IMR-90 (cell line): Measurements from ENCODE around the gene ASTN2. TPM values are rescaled to one million over a fixed set of nuclear protein-coding genes. Genes with fewer than 3 reads are reported as not detected.

Experiments used
- ATAC-seq: fragments of 200-7000 bp; cut with Tn5 transposase; 2 replicates; pipeline ENCODE4 v1.9.1; 2020; ENCODE audit warnings: low read depth, mild to moderate bottlenecking, moderate library complexity
- BruUV-seq: library from RNA; stranded (reverse); fragments of 400-500 nt; replicated peaks from 2 replicates; lab custom pipeline; 2021; lab: Mats Ljungman, UMichigan
- CTCF ChIA-PET: fragments of 300-600 bp; formaldehyde crosslinking; extraction: SDS; loops from one replicate; lab custom pipeline; 2021; ENCODE audit warnings: antibody characterized with exemption; lab: Yijun Ruan, JAX
- POLR2A ChIA-PET: fragments of 300-600 bp; sonication (Branson Sonifier 250); formaldehyde crosslinking; loops from one replicate; lab custom pipeline; 2022; ENCODE audit warnings: antibody characterized with exemption; ENCODE audit not compliant: unreplicated experiment; lab: Charles Lee
- DNase-seq: peaks from one replicate; pipeline ENCODE4 v3.0.0; 2013
- H2AFZ ChIP-seq: replicated peaks from 2 replicates; pipeline ENCODE3; 2013; ENCODE audit warnings: low read length, mild to moderate bottlenecking; ENCODE audit not compliant: poor library complexity
- H2AK5ac ChIP-seq: 2 replicates; pipeline ENCODE4 v1.6.1; 2013; ENCODE audit warnings: low read depth, low read length, inconsistent platforms
- H2AK9ac ChIP-seq: replicated peaks from 2 replicates; pipeline ENCODE3; 2013; ENCODE audit warnings: mild to moderate bottlenecking, low read depth, low read length, moderate library complexity; ENCODE audit not compliant: poor library complexity
- H2BK120ac ChIP-seq: 2 replicates; pipeline ENCODE4 v1.6.1; 2013; ENCODE audit warnings: low read depth, low read length, inconsistent platforms
- H2BK15ac ChIP-seq: 3 replicates; pipeline ENCODE4 v1.6.1; 2013; ENCODE audit warnings: low read depth, low read length, inconsistent platforms
- H2BK20ac ChIP-seq: 2 replicates; pipeline ENCODE4 v1.6.1; 2013; ENCODE audit warnings: low read depth, mild to moderate bottlenecking, inconsistent platforms, low read length, moderate library complexity
- H2BK5ac ChIP-seq: 2 replicates; pipeline ENCODE4 v1.6.1; 2013; ENCODE audit warnings: mild to moderate bottlenecking, low read depth, low read length, inconsistent platforms; ENCODE audit not compliant: poor library complexity, severe bottlenecking
- H3K14ac ChIP-seq: replicated peaks from 2 replicates; pipeline ENCODE4 v1.6.1; 2013; ENCODE audit warnings: low read depth, low read length, inconsistent platforms
- H3K18ac ChIP-seq: 2 replicates; pipeline ENCODE4 v1.6.1; 2013; ENCODE audit warnings: low read depth, low read length, control low read depth
- H3K23ac ChIP-seq: 2 replicates; pipeline ENCODE4 v1.6.1; 2013; ENCODE audit warnings: low read depth, low read length, inconsistent platforms
- H3K27ac ChIP-seq: 2 replicates; pipeline ENCODE4 v1.5.1; 2013; ENCODE audit warnings: mild to moderate bottlenecking, control low read depth, low read length; ENCODE audit not compliant: insufficient read depth
- H3K27me3 ChIP-seq: 2 replicates; pipeline ENCODE4 v1.6.1; 2013; ENCODE audit warnings: low read length; ENCODE audit not compliant: control insufficient read depth, insufficient read depth
- H3K36me3 ChIP-seq: 2 replicates; pipeline ENCODE4 v1.6.1; 2013; ENCODE audit warnings: low read length, mixed read lengths; ENCODE audit not compliant: control insufficient read depth, insufficient read depth
- H3K4ac ChIP-seq: 2 replicates; pipeline ENCODE4 v1.6.1; 2013; ENCODE audit warnings: low read depth, low read length, inconsistent platforms
- H3K4me1 ChIP-seq: 2 replicates; pipeline ENCODE4 v1.6.1; 2013; ENCODE audit warnings: low read length, mixed read lengths; ENCODE audit not compliant: control insufficient read depth, insufficient read depth
- H3K4me2 ChIP-seq: 2 replicates; pipeline ENCODE4 v1.6.1; 2013; ENCODE audit warnings: low read depth, mild to moderate bottlenecking, control low read depth, low read length, moderate library complexity
- H3K4me3 ChIP-seq: 2 replicates; pipeline ENCODE4 v1.5.1; 2013; ENCODE audit warnings: low read depth, mild to moderate bottlenecking, control low read depth, low read length, moderate library complexity; ENCODE audit not compliant: insufficient read depth
- H3K56ac ChIP-seq: 2 replicates; pipeline ENCODE4 v1.6.1; 2013; ENCODE audit warnings: low read length, inconsistent platforms; ENCODE audit not compliant: insufficient read depth; ENCODE audit errors: extremely low read depth
- H3K79me1 ChIP-seq, 2 experiments: 2 replicates each; pipeline ENCODE4 v1.6.1; 2013; ENCODE audit warnings: low read length in 2 of 2, inconsistent platforms in 1 of 2, low read depth in 1 of 2
- H3K9ac ChIP-seq: 2 replicates; pipeline ENCODE4 v1.6.1; 2013; ENCODE audit warnings: low read depth, low read length, control low read depth
- H3K9me1 ChIP-seq: 2 replicates; pipeline ENCODE4 v1.6.1; 2013; ENCODE audit warnings: low read length, inconsistent platforms; ENCODE audit not compliant: insufficient read depth
- H3K9me3 ChIP-seq: 2 replicates; pipeline ENCODE4 v1.6.1; 2013; ENCODE audit warnings: low read length; ENCODE audit not compliant: control insufficient read depth, insufficient read depth
- H4K20me1 ChIP-seq: 2 replicates; pipeline ENCODE4 v1.6.1; 2013; ENCODE audit warnings: low read length, inconsistent platforms; ENCODE audit not compliant: insufficient read depth
- H4K5ac ChIP-seq: 2 replicates; pipeline ENCODE4 v1.6.1; 2013; ENCODE audit warnings: mild to moderate bottlenecking, low read depth, low read length, control low read depth
- H4K8ac ChIP-seq, 2 experiments: 2 replicates each; pipeline ENCODE4 v1.6.1; 2013; ENCODE audit warnings: low read depth in 2 of 2, low read length in 2 of 2, control low read depth in 1 of 2, inconsistent platforms in 1 of 2
- H4K91ac ChIP-seq: 2 replicates; pipeline ENCODE4 v1.6.1; 2013; ENCODE audit warnings: low read depth, low read length, inconsistent platforms; ENCODE audit not compliant: insufficient read depth
- BHLHE40 ChIP-seq: fragments of 150-350 bp; IDR thresholded peaks from 2 replicates; pipeline ENCODE4 v1.6.1; 2016; ENCODE audit warnings: mild to moderate bottlenecking, low read depth, low read length
- CEBPB ChIP-seq: IDR thresholded peaks from 2 replicates; pipeline ENCODE4 v1.6.1; 2012; ENCODE audit warnings: low read depth, low read length, improper control_type of control experiment
- FOS ChIP-seq: fragments of 150-350 bp; IDR thresholded peaks from 2 replicates; pipeline ENCODE4 v1.6.1; 2016; ENCODE audit warnings: low read depth, low read length
- MAFK ChIP-seq: IDR thresholded peaks from 2 replicates; pipeline ENCODE4 v1.6.1; 2012; ENCODE audit warnings: low read depth, low read length, improper control_type of control experiment
- MXI1 ChIP-seq: IDR thresholded peaks from 2 replicates; pipeline ENCODE4 v1.6.1; 2012; ENCODE audit warnings: low read depth, mild to moderate bottlenecking, low read length, moderate library complexity, borderline replicate concordance
- NFE2L2 ChIP-seq: fragments of 150-350 bp; IDR thresholded peaks from 2 replicates; pipeline ENCODE4 v1.6.1; 2016; ENCODE audit warnings: low read depth, mild to moderate bottlenecking, low read length
- POLR2A ChIP-seq: IDR thresholded peaks from 2 replicates; pipeline ENCODE4 v1.6.1; 2012; ENCODE audit warnings: mild to moderate bottlenecking, low read depth, low read length
- RAD21 ChIP-seq: IDR thresholded peaks from 2 replicates; pipeline ENCODE4 v1.6.1; 2012; ENCODE audit warnings: low read length, improper control_type of control experiment
- RCOR1 ChIP-seq: IDR thresholded peaks from 2 replicates; pipeline ENCODE4 v1.6.1; 2012; ENCODE audit warnings: mild to moderate bottlenecking, low read length, improper control_type of control experiment; ENCODE audit not compliant: insufficient replicate concordance
- RFX5 ChIP-seq: IDR thresholded peaks from 2 replicates; pipeline ENCODE4 v1.8.0; 2012; ENCODE audit warnings: low read depth, mild to moderate bottlenecking, low read length, moderate library complexity
- SMC3 ChIP-seq: fragments of 150-350 bp; IDR thresholded peaks from 2 replicates; pipeline ENCODE4 v1.6.1; 2016; ENCODE audit warnings: low read depth, mild to moderate bottlenecking, antibody characterized with exemption, low read length, moderate library complexity
- WGBS, 2 experiments: methylation state at CpG; one replicate each; pipeline versions ENCODE4 v1.1.5 to v1.1.7; 2013; ENCODE audit warnings: missing lambda C conversion rate in 2 of 2; ENCODE audit not compliant: insufficient read length in 1 of 2; ENCODE audit errors: extremely low coverage in 2 of 2; 5-methylcytosine and 5-hydroxymethylcytosine counted together
- dilution Hi-C: fragments of 300-500 bp; cut with HindIII; formaldehyde crosslinking; loops from one replicate; pipeline ENCODE4 v1.14.3; 2018; ENCODE audit warnings: low sequenced_read_pairs; ENCODE audit not compliant: unreplicated experiment
- in situ Hi-C: fragments of 300-500 bp; cut with MboI; formaldehyde crosslinking; loops from 3 replicates; pipeline ENCODE4 v1.14.3; 2019; ENCODE audit warnings: low sequenced_read_pairs, inconsistent platforms, mixed read lengths
- intact Hi-C: fragments of 100-400 bp; cut with micrococcal nuclease; formaldehyde crosslinking; loops from 2 replicates; pipeline ENCODE4 v1.10.0; 2022
- polyA plus RNA-seq, 3 experiments: library from polyadenylated mRNA; depleted of rRNA; stranded (reverse); fragments of >200 nt; gene quantifications; 2 replicates each; pipeline ENCODE4 v1.2.3, GENCODE V29; 2012; ENCODE audit warnings: low replicate concordance in 1 of 3
- total RNA-seq: library from RNA; depleted of rRNA; stranded (reverse); fragments of >200 nt; gene quantifications from 2 replicates; pipeline ENCODE4 v1.2.3, GENCODE V29; 2012
- TF ChIP-seq, protein P1 (sequence below): fragments of 150-350 bp; IDR thresholded peaks from 2 replicates; pipeline ENCODE4 v1.6.1; 2017; ENCODE audit warnings: mild to moderate bottlenecking, antibody characterized with exemption, low read length, low read depth
- TF ChIP-seq, protein P2 (sequence below): fragments of 150-350 bp; IDR thresholded peaks from 2 replicates; pipeline ENCODE4 v1.6.1; 2016; ENCODE audit warnings: low read depth, mild to moderate bottlenecking, low read length, moderate library complexity, borderline replicate concordance
- TF ChIP-seq, protein P3 (sequence below): conservative IDR thresholded peaks from 2 replicates; pipeline ENCODE4 v1.5.1; 2012; ENCODE audit warnings: mild to moderate bottlenecking, low read depth, low read length, improper control_type of control experiment

ASTN2 gene
- total and polyA plus RNA-seq, 2 of the 4 experiments (the other 2 are of a cell fraction) = 3.8 to 6.8 TPM

DNA sequence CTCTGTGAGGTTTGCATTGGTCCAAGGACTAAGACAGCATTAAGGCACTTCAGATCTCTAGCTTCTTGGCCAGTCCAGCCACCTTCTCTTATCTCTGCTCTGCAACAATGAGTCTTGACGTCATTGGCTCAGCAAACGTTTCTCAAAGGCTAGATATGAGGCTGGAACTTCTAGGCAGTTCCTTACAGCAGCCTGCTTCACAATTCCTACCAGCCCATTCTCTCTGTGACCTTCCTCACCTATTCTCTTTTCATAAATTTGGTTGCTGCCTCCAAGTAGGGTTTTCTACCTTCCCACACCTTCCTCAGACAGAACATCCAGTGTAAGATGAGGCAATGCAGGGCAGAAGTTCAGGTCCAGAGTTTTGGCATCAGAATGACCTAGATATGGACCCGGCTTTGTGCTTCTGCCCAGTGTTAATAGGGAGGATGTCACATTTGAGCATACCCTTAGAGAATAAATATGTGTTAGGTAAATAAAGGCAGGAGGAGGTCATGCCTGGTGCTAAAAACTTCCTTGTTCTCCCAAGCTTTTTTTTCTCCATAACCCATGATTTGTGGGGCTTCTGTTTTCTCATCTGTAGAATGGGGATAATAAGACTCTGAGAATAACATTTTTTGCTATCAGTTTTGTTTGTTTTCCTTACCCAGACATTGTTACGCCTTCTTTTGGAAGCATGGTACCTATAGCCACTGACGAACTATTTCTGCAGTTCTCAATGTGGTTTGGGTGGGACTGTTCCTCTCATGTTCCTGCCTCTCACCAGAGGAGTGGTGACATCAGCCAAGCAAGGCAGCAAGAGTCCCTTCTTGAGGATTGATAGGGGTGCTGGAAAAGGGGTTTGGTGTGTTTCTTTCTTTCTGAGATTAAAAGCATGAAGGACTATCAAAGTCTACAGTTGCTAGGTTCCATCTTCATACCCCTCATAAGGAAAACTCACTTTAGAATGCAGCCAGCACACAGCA lies 948.3 kb downstream of the ASTN2 start:
- CTCF ChIA-PET = no interaction called here
- no peak for ATAC-seq
- in situ Hi-C loops = no loop called here
- TF ChIP-seq, protein P1, sequence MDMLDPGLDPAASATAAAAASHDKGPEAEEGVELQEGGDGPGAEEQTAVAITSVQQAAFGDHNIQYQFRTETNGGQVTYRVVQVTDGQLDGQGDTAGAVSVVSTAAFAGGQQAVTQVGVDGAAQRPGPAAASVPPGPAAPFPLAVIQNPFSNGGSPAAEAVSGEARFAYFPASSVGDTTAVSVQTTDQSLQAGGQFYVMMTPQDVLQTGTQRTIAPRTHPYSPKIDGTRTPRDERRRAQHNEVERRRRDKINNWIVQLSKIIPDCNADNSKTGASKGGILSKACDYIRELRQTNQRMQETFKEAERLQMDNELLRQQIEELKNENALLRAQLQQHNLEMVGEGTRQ = no peak
- TF ChIP-seq RAD21 (no peak), CEBPB (no peak), RCOR1 (no peak), BHLHE40 (no peak), MAFK (no peak), SMC3 (no peak), RFX5 (no peak), FOS (no peak), MXI1 (no peak), POLR2A (no peak), NFE2L2 (no peak)
- TF ChIP-seq, protein P2, sequence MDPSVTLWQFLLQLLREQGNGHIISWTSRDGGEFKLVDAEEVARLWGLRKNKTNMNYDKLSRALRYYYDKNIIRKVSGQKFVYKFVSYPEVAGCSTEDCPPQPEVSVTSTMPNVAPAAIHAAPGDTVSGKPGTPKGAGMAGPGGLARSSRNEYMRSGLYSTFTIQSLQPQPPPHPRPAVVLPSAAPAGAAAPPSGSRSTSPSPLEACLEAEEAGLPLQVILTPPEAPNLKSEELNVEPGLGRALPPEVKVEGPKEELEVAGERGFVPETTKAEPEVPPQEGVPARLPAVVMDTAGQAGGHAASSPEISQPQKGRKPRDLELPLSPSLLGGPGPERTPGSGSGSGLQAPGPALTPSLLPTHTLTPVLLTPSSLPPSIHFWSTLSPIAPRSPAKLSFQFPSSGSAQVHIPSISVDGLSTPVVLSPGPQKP = no peak
- TF ChIP-seq, protein P3, sequence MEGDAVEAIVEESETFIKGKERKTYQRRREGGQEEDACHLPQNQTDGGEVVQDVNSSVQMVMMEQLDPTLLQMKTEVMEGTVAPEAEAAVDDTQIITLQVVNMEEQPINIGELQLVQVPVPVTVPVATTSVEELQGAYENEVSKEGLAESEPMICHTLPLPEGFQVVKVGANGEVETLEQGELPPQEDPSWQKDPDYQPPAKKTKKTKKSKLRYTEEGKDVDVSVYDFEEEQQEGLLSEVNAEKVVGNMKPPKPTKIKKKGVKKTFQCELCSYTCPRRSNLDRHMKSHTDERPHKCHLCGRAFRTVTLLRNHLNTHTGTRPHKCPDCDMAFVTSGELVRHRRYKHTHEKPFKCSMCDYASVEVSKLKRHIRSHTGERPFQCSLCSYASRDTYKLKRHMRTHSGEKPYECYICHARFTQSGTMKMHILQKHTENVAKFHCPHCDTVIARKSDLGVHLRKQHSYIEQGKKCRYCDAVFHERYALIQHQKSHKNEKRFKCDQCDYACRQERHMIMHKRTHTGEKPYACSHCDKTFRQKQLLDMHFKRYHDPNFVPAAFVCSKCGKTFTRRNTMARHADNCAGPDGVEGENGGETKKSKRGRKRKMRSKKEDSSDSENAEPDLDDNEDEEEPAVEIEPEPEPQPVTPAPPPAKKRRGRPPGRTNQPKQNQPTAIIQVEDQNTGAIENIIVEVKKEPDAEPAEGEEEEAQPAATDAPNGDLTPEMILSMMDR = no peak

More for the DNA sequence above, 948.3 kb downstream of the ASTN2 start:
- Histone ChIP-seq H3K23ac (no peak overlapping the region), H3K4me3 (no peak overlapping the region), H3K9me3 (no peaks in the 10 kb centered on the region), H4K8ac (no peak overlapping the region), H3K9me1 (no peaks in the 10 kb centered on the region), H2BK15ac (no peak overlapping the region), H2AK5ac (no peak overlapping the region), H2BK5ac (no peak overlapping the region), H3K36me3 (no peaks in the 10 kb centered on the region), H3K18ac (no peak overlapping the region), H3K4me2 (no peak overlapping the region), H3K14ac (no peak overlapping the region), H3K27me3 (peaks cover 4% of the 10 kb centered on the region; the same call in 1 of the 2 replicates), H2BK120ac (no peak overlapping the region), H4K20me1 (no peaks in the 10 kb centered on the region), H3K4ac (no peak overlapping the region), H2BK20ac (no peak overlapping the region), H3K79me1 (no peaks in the 10 kb centered on the region), H3K9ac (no peak overlapping the region), H4K91ac (no peak overlapping the region), H2AFZ (no peak overlapping the region), H3K56ac (no peak overlapping the region), H4K5ac (no peak overlapping the region), H3K27ac (no peak overlapping the region), H2AK9ac (no peak overlapping the region), H3K4me1 (no peaks in the 10 kb centered on the region)
- dilution Hi-C loops (no loop called here), intact Hi-C loops (no loop called here)
- POLR2A ChIA-PET = no interaction called here
- WGBS, 2 experiments = 37% methylated on average over 2 of the region's 5 CpGs; no CpG with 5 or more reads in 1 of the 2 experiments
- DNase-seq = peak; percentile 13
- BruUV-seq = no TSS peak
